ENCODE measurements around the gene CGN. TPM values are rescaled to one million over a fixed set of nuclear protein-coding genes. Genes with fewer than 3 reads are reported as not detected.

CGN gene
- total and polyA plus RNA-seq, 2 experiments from 2014 or later = 11.8 to 37.0 TPM

GRCh38 chr1:151494741-151495281 is 16.4 kb upstream of the CGN start (continued):
- TF ChIP-seq EZH2phosphoT487 (IDR thresholded peaks at IDR 0.05; ENCODE audit: unreplicated experiment) = no peak
- no peak for TF ChIP-seq NANOG (IDR thresholded peaks at IDR 0.05; ENCODE audit: borderline replicate concordance)
- no peak for TF ChIP-seq POLR2AphosphoS5 (IDR thresholded peaks at IDR 0.05; ENCODE audit: low read depth)
- TF ChIP-seq ZNF114 (CRISPR knock-in tag; IDR thresholded peaks at IDR 0.05) = no peak
- no peak for TF ChIP-seq CREB1 (CRISPR knock-in tag; IDR thresholded peaks at IDR 0.05; ENCODE audit: low read depth)
- TF ChIP-seq, protein P1, sequence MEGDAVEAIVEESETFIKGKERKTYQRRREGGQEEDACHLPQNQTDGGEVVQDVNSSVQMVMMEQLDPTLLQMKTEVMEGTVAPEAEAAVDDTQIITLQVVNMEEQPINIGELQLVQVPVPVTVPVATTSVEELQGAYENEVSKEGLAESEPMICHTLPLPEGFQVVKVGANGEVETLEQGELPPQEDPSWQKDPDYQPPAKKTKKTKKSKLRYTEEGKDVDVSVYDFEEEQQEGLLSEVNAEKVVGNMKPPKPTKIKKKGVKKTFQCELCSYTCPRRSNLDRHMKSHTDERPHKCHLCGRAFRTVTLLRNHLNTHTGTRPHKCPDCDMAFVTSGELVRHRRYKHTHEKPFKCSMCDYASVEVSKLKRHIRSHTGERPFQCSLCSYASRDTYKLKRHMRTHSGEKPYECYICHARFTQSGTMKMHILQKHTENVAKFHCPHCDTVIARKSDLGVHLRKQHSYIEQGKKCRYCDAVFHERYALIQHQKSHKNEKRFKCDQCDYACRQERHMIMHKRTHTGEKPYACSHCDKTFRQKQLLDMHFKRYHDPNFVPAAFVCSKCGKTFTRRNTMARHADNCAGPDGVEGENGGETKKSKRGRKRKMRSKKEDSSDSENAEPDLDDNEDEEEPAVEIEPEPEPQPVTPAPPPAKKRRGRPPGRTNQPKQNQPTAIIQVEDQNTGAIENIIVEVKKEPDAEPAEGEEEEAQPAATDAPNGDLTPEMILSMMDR (conservative IDR thresholded peaks at IDR 0.05; ENCODE audit: low read depth in 2 of 2) = no peak
- TF ChIP-seq EZH2 (IDR thresholded peaks at IDR 0.05; ENCODE audit: low read depth, unreplicated experiment) = no peak

DNA sequence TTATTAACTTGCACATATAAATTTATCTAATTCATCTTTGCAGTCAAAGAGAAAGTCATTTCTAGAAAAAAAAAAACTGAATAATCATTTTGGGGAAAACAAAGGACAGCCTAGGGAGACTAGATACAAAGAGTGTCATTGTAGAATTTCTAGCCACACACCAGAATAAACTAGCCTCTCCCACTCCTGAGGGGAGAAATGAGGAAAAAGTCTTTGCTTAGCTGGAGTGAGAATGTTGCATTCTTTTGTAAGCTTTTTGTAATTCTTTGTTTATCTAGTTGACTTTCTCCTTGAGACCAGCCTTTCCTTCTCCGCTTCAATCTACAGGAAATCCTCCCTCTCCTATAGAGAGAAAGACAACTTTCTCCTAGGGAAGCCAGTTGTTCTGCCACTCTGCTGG is 15.9 kb upstream of the CGN start:
- no peaks in the 10 kb centered on the region for H3K79me2 ChIP-seq (replicated peaks; ENCODE audit: insufficient read depth)
- H3K36me3 ChIP-seq (ENCODE audit: insufficient read depth) = no peaks in the 10 kb centered on the region
- Mint-ChIP-seq H3K9me3 (no peaks in the 10 kb centered on the region), H3K4me3 (no peak overlapping the region), H3K4me1 (peaks cover 4% of the 10 kb centered on the region; the same call in 1 of the 3 replicates), H3K36me3 (ENCODE audit: low read depth) (no peaks in the 10 kb centered on the region), H3K27ac (no peak overlapping the region), H3K27me3 (ENCODE audit: insufficient read depth, low read depth, poor library complexity) (peaks cover 4% of the 10 kb centered on the region)
- H3K4me3 ChIP-seq = no peak overlapping the region
- ATAC-seq = no peak
- no peaks in the 10 kb centered on the region for H4K20me1 ChIP-seq (replicated peaks; ENCODE audit: insufficient read depth)
- peak overlapping the region; percentile 66 for H2AFZ ChIP-seq
- H3K9me2 ChIP-seq (ENCODE audit: insufficient read depth) = no peaks in the 10 kb centered on the region
- no peak overlapping the region for H3K27ac ChIP-seq (ENCODE audit: low read depth)
- H3K4me1 ChIP-seq (ENCODE audit: insufficient read depth) = no peaks in the 10 kb centered on the region; the same call in 1 of the 2 replicates
- H3F3A ChIP-seq (replicated peaks; ENCODE audit: low read depth) = no peaks in the 10 kb centered on the region
- H3K4me2 ChIP-seq = no peak overlapping the region
- H3K27me3 ChIP-seq (ENCODE audit: insufficient read depth) = no peaks in the 10 kb centered on the region
- DNase-seq (ENCODE audit: low spot score) = no peak
- TF ChIP-seq NANOG (IDR thresholded peaks at IDR 0.05; ENCODE audit: borderline replicate concordance) (no peak), EZH2phosphoT487 (IDR thresholded peaks at IDR 0.05; ENCODE audit: unreplicated experiment) (no peak), ZNF114 (CRISPR knock-in tag; IDR thresholded peaks at IDR 0.05) (no peak), POLR2AphosphoS5 (IDR thresholded peaks at IDR 0.05; ENCODE audit: low read depth) (no peak), EZH2 (IDR thresholded peaks at IDR 0.05; ENCODE audit: low read depth, unreplicated experiment) (no peak), STAT1 (IDR thresholded peaks at IDR 0.05; ENCODE audit: unreplicated experiment) (no peak), CREB1 (CRISPR knock-in tag; IDR thresholded peaks at IDR 0.05; ENCODE audit: low read depth) (no peak), ZNF331 (CRISPR knock-in tag; IDR thresholded peaks at IDR 0.05; ENCODE audit: low read depth) (no peak), ETS1 (IDR thresholded peaks at IDR 0.05) (no peak)
- TF ChIP-seq, protein P2, sequence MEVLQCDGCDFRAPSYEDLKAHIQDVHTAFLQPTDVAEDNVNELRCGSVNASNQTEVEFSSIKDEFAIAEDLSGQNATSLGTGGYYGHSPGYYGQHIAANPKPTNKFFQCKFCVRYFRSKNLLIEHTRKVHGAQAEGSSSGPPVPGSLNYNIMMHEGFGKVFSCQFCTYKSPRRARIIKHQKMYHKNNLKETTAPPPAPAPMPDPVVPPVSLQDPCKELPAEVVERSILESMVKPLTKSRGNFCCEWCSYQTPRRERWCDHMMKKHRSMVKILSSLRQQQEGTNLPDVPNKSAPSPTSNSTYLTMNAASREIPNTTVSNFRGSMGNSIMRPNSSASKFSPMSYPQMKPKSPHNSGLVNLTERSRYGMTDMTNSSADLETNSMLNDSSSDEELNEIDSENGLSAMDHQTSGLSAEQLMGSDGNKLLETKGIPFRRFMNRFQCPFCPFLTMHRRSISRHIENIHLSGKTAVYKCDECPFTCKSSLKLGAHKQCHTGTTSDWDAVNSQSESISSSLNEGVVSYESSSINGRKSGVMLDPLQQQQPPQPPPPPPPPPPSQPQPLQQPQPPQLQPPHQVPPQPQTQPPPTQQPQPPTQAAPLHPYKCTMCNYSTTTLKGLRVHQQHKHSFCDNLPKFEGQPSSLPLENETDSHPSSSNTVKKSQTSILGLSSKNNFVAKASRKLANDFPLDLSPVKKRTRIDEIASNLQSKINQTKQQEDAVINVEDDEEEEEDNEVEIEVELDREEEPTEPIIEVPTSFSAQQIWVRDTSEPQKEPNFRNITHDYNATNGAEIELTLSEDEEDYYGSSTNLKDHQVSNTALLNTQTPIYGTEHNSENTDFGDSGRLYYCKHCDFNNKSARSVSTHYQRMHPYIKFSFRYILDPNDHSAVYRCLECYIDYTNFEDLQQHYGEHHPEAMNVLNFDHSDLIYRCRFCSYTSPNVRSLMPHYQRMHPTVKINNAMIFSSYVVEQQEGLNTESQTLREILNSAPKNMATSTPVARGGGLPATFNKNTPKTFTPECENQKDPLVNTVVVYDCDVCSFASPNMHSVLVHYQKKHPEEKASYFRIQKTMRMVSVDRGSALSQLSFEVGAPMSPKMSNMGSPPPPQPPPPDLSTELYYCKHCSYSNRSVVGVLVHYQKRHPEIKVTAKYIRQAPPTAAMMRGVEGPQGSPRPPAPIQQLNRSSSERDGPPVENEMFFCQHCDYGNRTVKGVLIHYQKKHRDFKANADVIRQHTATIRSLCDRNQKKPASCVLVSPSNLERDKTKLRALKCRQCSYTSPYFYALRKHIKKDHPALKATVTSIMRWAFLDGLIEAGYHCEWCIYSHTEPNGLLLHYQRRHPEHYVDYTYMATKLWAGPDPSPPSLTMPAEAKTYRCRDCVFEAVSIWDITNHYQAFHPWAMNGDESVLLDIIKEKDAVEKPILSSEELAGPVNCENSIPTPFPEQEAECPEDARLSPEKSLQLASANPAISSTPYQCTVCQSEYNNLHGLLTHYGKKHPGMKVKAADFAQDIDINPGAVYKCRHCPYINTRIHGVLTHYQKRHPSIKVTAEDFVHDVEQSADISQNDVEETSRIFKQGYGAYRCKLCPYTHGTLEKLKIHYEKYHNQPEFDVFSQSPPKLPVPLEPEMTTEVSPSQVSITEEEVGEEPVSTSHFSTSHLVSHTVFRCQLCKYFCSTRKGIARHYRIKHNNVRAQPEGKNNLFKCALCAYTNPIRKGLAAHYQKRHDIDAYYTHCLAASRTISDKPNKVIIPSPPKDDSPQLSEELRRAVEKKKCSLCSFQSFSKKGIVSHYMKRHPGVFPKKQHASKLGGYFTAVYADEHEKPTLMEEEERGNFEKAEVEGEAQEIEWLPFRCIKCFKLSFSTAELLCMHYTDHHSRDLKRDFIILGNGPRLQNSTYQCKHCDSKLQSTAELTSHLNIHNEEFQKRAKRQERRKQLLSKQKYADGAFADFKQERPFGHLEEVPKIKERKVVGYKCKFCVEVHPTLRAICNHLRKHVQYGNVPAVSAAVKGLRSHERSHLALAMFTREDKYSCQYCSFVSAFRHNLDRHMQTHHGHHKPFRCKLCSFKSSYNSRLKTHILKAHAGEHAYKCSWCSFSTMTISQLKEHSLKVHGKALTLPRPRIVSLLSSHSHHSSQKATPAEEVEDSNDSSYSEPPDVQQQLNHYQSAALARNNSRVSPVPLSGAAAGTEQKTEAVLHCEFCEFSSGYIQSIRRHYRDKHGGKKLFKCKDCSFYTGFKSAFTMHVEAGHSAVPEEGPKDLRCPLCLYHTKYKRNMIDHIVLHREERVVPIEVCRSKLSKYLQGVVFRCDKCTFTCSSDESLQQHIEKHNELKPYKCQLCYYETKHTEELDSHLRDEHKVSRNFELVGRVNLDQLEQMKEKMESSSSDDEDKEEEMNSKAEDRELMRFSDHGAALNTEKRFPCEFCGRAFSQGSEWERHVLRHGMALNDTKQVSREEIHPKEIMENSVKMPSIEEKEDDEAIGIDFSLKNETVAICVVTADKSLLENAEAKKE (CRISPR knock-in tag; IDR thresholded peaks at IDR 0.05) = no peak
- TF ChIP-seq, protein P1 (conservative IDR thresholded peaks at IDR 0.05; ENCODE audit: low read depth in 2 of 2) = no peak

Measured in GM23338 (cell line).